Measurements from ENCODE around the gene MYRFL. TPM values are rescaled to one million over a fixed set of nuclear protein-coding genes. Genes with fewer than 3 reads are reported as not detected.

Gene MYRFL
- total RNA-seq, 2 experiments from 2014 or later, result not detected

DNA sequence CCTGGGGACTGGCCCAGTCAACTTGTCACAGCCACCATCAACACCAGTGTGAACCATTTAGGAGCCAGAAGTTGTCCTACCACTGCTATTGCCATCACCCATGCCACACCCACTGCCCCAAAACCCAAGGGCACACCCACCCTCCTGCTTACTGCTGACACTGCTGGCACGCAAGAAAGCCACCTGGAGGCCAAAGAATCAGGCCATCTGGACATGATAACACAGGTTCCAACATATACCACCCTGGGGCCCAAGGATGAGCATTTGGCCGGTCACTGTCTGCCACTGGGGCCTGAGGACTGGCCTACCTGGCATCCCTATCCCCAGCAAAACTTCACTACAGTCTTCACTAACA is 181.6 kb downstream of the MYRFL start:
- ChIA-PET CTCF (no interaction called here), POLR2A (no interaction called here)

DNA sequence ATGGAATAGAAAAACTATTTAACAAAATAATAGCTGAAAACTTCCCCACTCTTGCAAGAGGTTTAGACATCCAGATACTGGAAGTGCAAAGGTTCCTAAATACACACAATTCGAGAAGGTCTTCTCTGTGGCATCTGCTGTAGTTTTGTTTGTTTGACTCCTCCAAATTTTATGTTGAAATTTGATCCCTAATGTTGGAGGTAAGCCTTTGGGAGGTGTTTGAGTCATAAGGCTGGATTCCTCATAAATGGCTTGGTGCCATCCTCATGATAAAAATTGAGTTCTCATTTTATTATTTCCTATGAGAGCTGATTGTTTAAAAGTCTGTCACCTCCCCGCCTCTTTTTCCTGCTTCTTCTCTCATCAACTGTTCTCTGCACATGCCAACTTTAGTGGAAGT is 182.7 kb downstream of the MYRFL start:
- POLR2A ChIA-PET, result no interaction called here
- CTCF ChIA-PET, result no interaction called here

Other genes with a start within 250 kb of the MYRFL start
- gene CCT2, start 239.8 kb upstream of the MYRFL start, total RNA-seq, result 100 to 1,000 TPM; 449 to 452 TPM
- gene LRRC10, start 214.3 kb upstream of the MYRFL start, total RNA-seq, result not detected
- gene BEST3, start 125.9 kb upstream of the MYRFL start, total RNA-seq, result not detected
- 10 to 100 TPM; 34.2 to 37.3 TPM for gene RAB3IP, start 86.4 kb upstream of the MYRFL start, total RNA-seq

All from activated CD8-positive, alpha-beta memory T cell treated with anti-CD3 and anti-CD28 coated beads for 36 hours (primary cell).